ENCODE measurements around the gene TYW5. TPM values are rescaled to one million over a fixed set of nuclear protein-coding genes. Genes with fewer than 3 reads are reported as not detected.

TYW5 gene
- total RNA-seq, 4 donors from 2014 or later = 4.9 to 27.1 (median 11.4) TPM

GRCh38 chr2:199975273-199975895 lies 20.1 kb upstream of the TYW5 start:
- no peaks in the 10 kb centered on the region for H3K9me3 ChIP-seq
- intact Hi-C loops (cut with DNase I; ENCODE audit: low total_unique reads) (no loop called here), in situ Hi-C loops (cut with MboI; ENCODE audit: low pct_ligation_motif_present in 1 of 4, low pct_unique_long_range_greater_than_20kb in 1 of 4, low sequenced_read_pairs in 3 of 4) (loop anchor here in 3 of 4 donors (5.0 to 25.0 kb wide), 4 partner anchors 312 to 509 kb away; partner anchors contain the start of gene SPATS2L (in 1 of the 3))
- no peak overlapping the region for H3K27ac ChIP-seq
- no peak for TF ChIP-seq CTCF (IDR thresholded peaks at IDR 0.05)
- no peak for TF ChIP-seq POLR2AphosphoS5 (IDR thresholded peaks at IDR 0.05)
- TF ChIP-seq EP300 (IDR thresholded peaks at IDR 0.05; ENCODE audit: low read depth) = no peak
- TF ChIP-seq POLR2A (IDR thresholded peaks at IDR 0.05) = no peak
- no peaks in the 10 kb centered on the region for H3K27me3 ChIP-seq
- DNase-seq = no peak
- H3K36me3 ChIP-seq = no peaks in the 10 kb centered on the region
- 75 to 90% methylated on average over 1 to 3 of the region's 3 CpGs for WGBS, 2 donors (ENCODE audit: low coverage in 1 of 2)
- peaks cover 0 to 26% (median 7%) of the 10 kb centered on the region in 4 donors for H3K4me1 ChIP-seq
- no peak overlapping the region for H3K4me3 ChIP-seq

GRCh38 chr2:199973703-199974102 lies 18.4 kb upstream of the TYW5 start:
- 14 to 23% methylated on average over 2 of the region's 2 CpGs for WGBS, 2 donors (ENCODE audit: low coverage in 1 of 2)
- no peak overlapping the region for H3K4me3 ChIP-seq
- peaks cover 0 to 19% (median 3%) of the 10 kb centered on the region in 4 donors for H3K4me1 ChIP-seq
- no peak overlapping the region for H3K27ac ChIP-seq
- intact Hi-C loops (cut with DNase I; ENCODE audit: low total_unique reads) (no loop called here), in situ Hi-C loops (cut with MboI; ENCODE audit: low pct_ligation_motif_present in 1 of 4, low pct_unique_long_range_greater_than_20kb in 1 of 4, low sequenced_read_pairs in 3 of 4) (loop anchor here in 2 of 4 donors (10.0 to 25.0 kb wide), 2 partner anchors 511 to 739 kb away; no protein-coding TSS in a partner anchor)
- H3K36me3 ChIP-seq = no peaks in the 10 kb centered on the region
- TF ChIP-seq POLR2AphosphoS5 (IDR thresholded peaks at IDR 0.05) (no peak), CTCF (IDR thresholded peaks at IDR 0.05) (peak; percentile 36 to 55 (median 45)), POLR2A (IDR thresholded peaks at IDR 0.05) (no peak)
- H3K9me3 ChIP-seq = no peaks in the 10 kb centered on the region
- no peak for DNase-seq
- no peaks in the 10 kb centered on the region for H3K27me3 ChIP-seq

DNA sequence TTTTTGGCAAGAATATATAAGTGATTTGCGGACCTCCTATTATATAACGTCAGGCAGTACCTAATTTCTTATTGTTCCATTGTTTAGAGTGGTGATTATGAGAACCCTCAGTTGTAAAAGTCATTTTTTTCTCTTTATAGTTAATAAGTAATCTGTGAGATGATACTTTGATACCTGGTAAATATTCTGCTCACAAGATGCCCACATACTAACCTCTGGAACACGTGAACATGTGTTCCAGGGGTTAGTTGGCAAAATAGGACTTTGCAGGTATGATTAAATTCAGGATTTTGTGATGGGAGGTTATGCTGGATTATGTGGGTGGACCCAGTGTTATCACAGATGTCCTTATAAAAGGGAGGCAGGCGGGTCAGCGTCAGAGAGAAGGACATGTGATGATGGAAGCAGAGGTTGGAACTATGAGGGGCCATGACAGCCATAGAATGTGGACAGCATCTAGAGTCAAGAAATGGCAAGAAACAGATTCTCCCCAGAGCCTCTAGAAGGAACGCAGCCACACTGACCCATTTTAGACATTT lies 16.9 kb upstream of the TYW5 start:
- H3K27ac ChIP-seq = no peak overlapping the region
- peaks cover 0 to 6% (median 0%) of the 10 kb centered on the region in 4 donors for H3K4me1 ChIP-seq
- TF ChIP-seq CTCF (IDR thresholded peaks at IDR 0.05) (no peak), POLR2A (IDR thresholded peaks at IDR 0.05) (no peak), POLR2AphosphoS5 (IDR thresholded peaks at IDR 0.05) (no peak), EP300 (IDR thresholded peaks at IDR 0.05; ENCODE audit: low read depth) (no peak)
- no peaks in the 10 kb centered on the region for H3K27me3 ChIP-seq
- no peak for DNase-seq
- H3K4me3 ChIP-seq = no peak overlapping the region
- WGBS, 2 donors (ENCODE audit: low coverage in 1 of 2) = 53 to 55% methylated on average over 6 of the region's 6 CpGs
- H3K9me3 ChIP-seq = no peaks in the 10 kb centered on the region
- H3K36me3 ChIP-seq = no peaks in the 10 kb centered on the region
- in situ Hi-C loops (cut with MboI; ENCODE audit: low pct_ligation_motif_present in 1 of 4, low pct_unique_long_range_greater_than_20kb in 1 of 4, low sequenced_read_pairs in 3 of 4) = loop anchor here in 2 of 4 donors (10.0 to 25.0 kb wide), 2 partner anchors 513 to 740 kb away; no protein-coding TSS in a partner anchor
- intact Hi-C loops (cut with DNase I; ENCODE audit: low total_unique reads) = no loop called here

DNA sequence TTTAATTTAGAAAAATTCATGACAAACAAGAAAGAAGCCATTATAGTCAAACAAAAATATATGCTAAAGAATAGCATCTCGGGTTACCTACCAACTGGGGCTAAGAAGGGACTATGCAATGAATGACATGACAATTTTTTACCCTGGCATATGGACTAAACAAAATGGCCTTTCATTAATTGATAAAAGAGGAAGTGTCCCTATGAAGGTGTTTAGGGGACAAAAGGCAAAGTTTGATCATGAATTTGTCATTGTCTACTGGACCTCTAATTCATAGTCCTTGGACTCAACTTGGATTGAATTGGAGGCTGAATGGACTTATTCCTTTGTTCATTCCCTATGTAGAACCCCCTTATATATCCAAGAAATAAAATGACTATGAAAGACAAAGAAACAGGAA lies 12.8 kb upstream of the TYW5 start:
- DNase-seq = no peak
- peaks cover 0 to 6% (median 0%) of the 10 kb centered on the region in 4 donors for H3K4me1 ChIP-seq
- H3K27ac ChIP-seq = no peak overlapping the region
- H3K9me3 ChIP-seq = no peaks in the 10 kb centered on the region
- no peaks in the 10 kb centered on the region for H3K27me3 ChIP-seq
- no peak overlapping the region for H3K4me3 ChIP-seq
- 90 to 93% methylated on average over 1 of the region's 1 CpG for WGBS, 2 donors (ENCODE audit: low coverage in 1 of 2)
- TF ChIP-seq EP300 (IDR thresholded peaks at IDR 0.05; ENCODE audit: low read depth) (no peak), CTCF (IDR thresholded peaks at IDR 0.05) (no peak), POLR2A (IDR thresholded peaks at IDR 0.05) (no peak), POLR2AphosphoS5 (IDR thresholded peaks at IDR 0.05) (no peak)
- H3K36me3 ChIP-seq = peaks cover 0 to 31% (median 16%) of the 10 kb centered on the region in 4 donors
- intact Hi-C loops (cut with DNase I; ENCODE audit: low total_unique reads) = no loop called here
- in situ Hi-C loops (cut with MboI; ENCODE audit: low pct_ligation_motif_present in 1 of 4, low pct_unique_long_range_greater_than_20kb in 1 of 4, low sequenced_read_pairs in 3 of 4) = loop anchor here in 1 of 4 donors (25.0 kb wide), 1 partner anchor 744 kb away; no protein-coding TSS in a partner anchor
